Measurements from ENCODE around the gene MTRR. TPM values are rescaled to one million over a fixed set of nuclear protein-coding genes. Genes with fewer than 3 reads are reported as not detected.

The MTRR gene
- total and polyA plus RNA-seq, 7 experiments from 2014 or later = 35.5 to 83.2 (median 66.9) TPM

GRCh38 chr5:7866196-7866595 is 2.8 kb upstream of the MTRR start:
- no peaks in the 10 kb centered on the region for H3K27me3 Mint-ChIP-seq
- peaks cover 0 to 2% (median 0%) of the 10 kb centered on the region in 11 donors for H3K9me3 Mint-ChIP-seq
- no peak overlapping the region for H3K4me3 ChIP-seq (ENCODE audit: low read length)
- H3K27ac Mint-ChIP-seq = peak overlapping the region in 1 of 9 donors; percentile 25
- ATAC-seq (no peak), DNase-seq (no peak)
- peaks cover 7 to 20% (median 19%) of the 10 kb centered on the region in 3 experiments for H3K36me3 ChIP-seq (ENCODE audit: control insufficient read depth in 2 of 3, insufficient read depth in 3 of 3, low read length in 3 of 3)
- intact Hi-C loops (cut with micrococcal nuclease) = loop anchor here in 1 of 2 donors (5.0 kb wide), 1 partner anchor 1234 kb away; the partner anchor contains the start of genes NSUN2 and SRD5A1
- peaks cover 33 to 59% (median 55%) of the 10 kb centered on the region in 7 donors for H3K4me1 Mint-ChIP-seq
- no peak overlapping the region for H3K4me3 Mint-ChIP-seq
- ChIA-PET CTCF (no interaction called here), POLR2A (no interaction called here)
- no peaks in the 10 kb centered on the region for H3K9me3 ChIP-seq (ENCODE audit: control insufficient read depth in 2 of 3, low read length in 3 of 3)
- H3K4me1 ChIP-seq (ENCODE audit: control insufficient read depth in 2 of 2, insufficient read depth in 2 of 2, low read length in 2 of 2) = peaks cover 19% of the 10 kb centered on the region in 2 donors
- H3K36me3 Mint-ChIP-seq = peaks cover 5 to 26% (median 16%) of the 10 kb centered on the region in 5 donors
- no peak overlapping the region for H3K27ac ChIP-seq (ENCODE audit: low read depth, low read length)
- no peaks in the 10 kb centered on the region for H3K27me3 ChIP-seq (ENCODE audit: control insufficient read depth in 2 of 2, insufficient read depth in 2 of 2, low read length in 2 of 2)

GRCh38 chr5:7867260-7867659 is 1.7 kb upstream of the MTRR start:
- H3K36me3 Mint-ChIP-seq = peaks cover 5 to 20% (median 10%) of the 10 kb centered on the region in 5 donors
- H3K9me3 Mint-ChIP-seq = peaks cover 0 to 2% (median 0%) of the 10 kb centered on the region in 11 donors
- Histone ChIP-seq H3K36me3 (ENCODE audit: control insufficient read depth in 2 of 3, insufficient read depth in 3 of 3, low read length in 3 of 3) (peaks cover 7 to 19% (median 16%) of the 10 kb centered on the region in 3 experiments), H3K4me3 (ENCODE audit: low read length) (no peak overlapping the region), H3K9me3 (ENCODE audit: control insufficient read depth in 2 of 3, low read length in 3 of 3) (no peaks in the 10 kb centered on the region), H3K4me1 (ENCODE audit: control insufficient read depth in 2 of 2, insufficient read depth in 2 of 2, low read length in 2 of 2) (peaks cover 29% of the 10 kb centered on the region in 2 donors), H3K27ac (ENCODE audit: low read depth, low read length) (no peak overlapping the region), H3K27me3 (ENCODE audit: control insufficient read depth in 2 of 2, insufficient read depth in 2 of 2, low read length in 2 of 2) (no peaks in the 10 kb centered on the region)
- peaks cover 44 to 69% (median 66%) of the 10 kb centered on the region in 7 donors for H3K4me1 Mint-ChIP-seq
- intact Hi-C loops (cut with micrococcal nuclease) = loop anchor here in 1 of 2 donors (5.0 kb wide), 1 partner anchor 1235 kb away; the partner anchor contains the start of genes NSUN2 and SRD5A1
- ATAC-seq (no peak), DNase-seq (no peak)
- ChIA-PET POLR2A (interaction anchor here (2.2 kb wide), 1 partner anchor 11 kb away, joined by 7 read pairs; no protein-coding TSS in a partner anchor), CTCF (no interaction called here)
- no peaks in the 10 kb centered on the region for H3K27me3 Mint-ChIP-seq
- H3K4me3 Mint-ChIP-seq = peak overlapping the region; percentile 44 to 100 (median 90)
- H3K27ac Mint-ChIP-seq = peak overlapping the region in 2 of 9 donors; percentile 15 to 56

DNA sequence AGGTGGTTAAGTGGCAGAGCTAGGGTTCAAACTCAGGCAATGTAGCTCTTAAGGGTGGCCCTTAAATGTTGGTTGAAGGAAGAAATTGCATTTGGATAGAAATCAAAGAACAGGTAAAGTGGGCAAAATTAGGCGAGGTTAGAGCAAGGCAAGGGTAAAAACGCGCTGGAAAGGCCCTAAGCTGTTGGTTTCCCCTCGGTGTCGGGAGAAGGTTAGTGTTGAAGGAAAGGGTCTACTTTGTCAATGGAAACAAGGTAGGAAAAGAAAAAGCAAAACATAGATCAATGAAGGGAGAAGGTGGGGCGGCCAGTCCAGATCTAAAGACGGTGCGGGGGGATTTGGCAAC is 548 bp upstream of the MTRR start:
- Histone ChIP-seq H3K27me3 (ENCODE audit: control insufficient read depth in 2 of 2, insufficient read depth in 2 of 2, low read length in 2 of 2) (no peaks in the 10 kb centered on the region), H3K27ac (ENCODE audit: low read depth, low read length) (peak overlapping the region; percentile 87), H3K4me3 (ENCODE audit: low read length) (peak overlapping the region; percentile 75), H3K36me3 (ENCODE audit: control insufficient read depth in 2 of 3, insufficient read depth in 3 of 3, low read length in 3 of 3) (peaks cover 0 to 11% (median 9%) of the 10 kb centered on the region in 3 experiments), H3K4me1 (ENCODE audit: control insufficient read depth in 2 of 2, insufficient read depth in 2 of 2, low read length in 2 of 2) (peaks cover 33 to 39% of the 10 kb centered on the region in 2 donors), H3K9me3 (ENCODE audit: control insufficient read depth in 2 of 3, low read length in 3 of 3) (no peaks in the 10 kb centered on the region)
- Mint-ChIP-seq H3K4me3 (peak overlapping the region; percentile 88 to 100 (median 96)), H3K36me3 (peaks cover 0 to 18% (median 6%) of the 10 kb centered on the region in 5 donors), H3K27me3 (no peaks in the 10 kb centered on the region), H3K4me1 (peaks cover 53 to 79% (median 77%) of the 10 kb centered on the region in 7 donors), H3K27ac (peak overlapping the region; percentile 66 to 97 (median 88)), H3K9me3 (peaks cover 0 to 2% (median 0%) of the 10 kb centered on the region in 11 donors)
- intact Hi-C loops (cut with micrococcal nuclease) = loop anchor here (2.0 to 5.0 kb wide), 5 partner anchors 18 to 1490 kb away; partner anchors contain the start of genes MED10 (in 2 of the 2), NSUN2 (in 2 of the 2) and SRD5A1 (in 2 of the 2)
- CTCF ChIA-PET = interaction anchor here (2.1 kb wide), 1 partner anchor 19 kb away, joined by 7 read pairs; no protein-coding TSS in a partner anchor
- no peak for ATAC-seq
- peak in 1 of 9 donors; percentile 9 for DNase-seq
- POLR2A ChIA-PET = interaction anchor here (1.9 to 2.2 kb wide), 3 partner anchors 8 to 12 kb away, joined by 7 to 9 read pairs (median 7); no protein-coding TSS in a partner anchor

- peak overlapping the region; percentile 78 to 95 (median 87) for H3K27ac Mint-ChIP-seq
- ATAC-seq = peak; percentile 31
- peak overlapping the region; percentile 75 for H3K4me3 ChIP-seq (ENCODE audit: low read length)
- intact Hi-C loops (cut with micrococcal nuclease) = loop anchor here (1.0 to 5.0 kb wide), 9 partner anchors 11 to 1491 kb away; partner anchors contain the start of genes MED10 (in 2 of the 2), NSUN2 (in 2 of the 2), SRD5A1 (in 2 of the 2) and CFAP90 (in 1 of the 2)
- H3K4me3 Mint-ChIP-seq = peak overlapping the region; percentile 90 to 100 (median 94)
- peak in 3 of 9 donors; percentile 31 to 60 (median 33) for DNase-seq
- H3K36me3 Mint-ChIP-seq = peaks cover 0 to 21% (median 6%) of the 10 kb centered on the region in 5 donors
- ChIA-PET CTCF (interaction anchor here (2.1 kb wide), 1 partner anchor 17 kb away, joined by 7 read pairs; no protein-coding TSS in a partner anchor), POLR2A (interaction anchor here (1.3 to 2.2 kb wide), 5 partner anchors 8 to 18 kb away, joined by 3 to 9 read pairs (median 7); partner anchors contain the start of gene CFAP90)
- H3K27me3 ChIP-seq (ENCODE audit: control insufficient read depth in 2 of 2, insufficient read depth in 2 of 2, low read length in 2 of 2) = no peaks in the 10 kb centered on the region
- H3K9me3 ChIP-seq (ENCODE audit: control insufficient read depth in 2 of 3, low read length in 3 of 3) = no peaks in the 10 kb centered on the region
- H3K36me3 ChIP-seq (ENCODE audit: control insufficient read depth in 2 of 3, insufficient read depth in 3 of 3, low read length in 3 of 3) = peaks cover 0 to 11% (median 6%) of the 10 kb centered on the region in 3 experiments
- H3K4me1 Mint-ChIP-seq = peaks cover 52 to 89% (median 85%) of the 10 kb centered on the region in 7 donors
- peaks cover 0 to 2% (median 0%) of the 10 kb centered on the region in 11 donors for H3K9me3 Mint-ChIP-seq
- peak overlapping the region; percentile 87 for H3K27ac ChIP-seq (ENCODE audit: low read depth, low read length)
- H3K4me1 ChIP-seq (ENCODE audit: control insufficient read depth in 2 of 2, insufficient read depth in 2 of 2, low read length in 2 of 2) = peaks cover 39 to 44% of the 10 kb centered on the region in 2 donors
- H3K27me3 Mint-ChIP-seq = no peaks in the 10 kb centered on the region
Measured at GRCh38 chr5:7869474-7870136, 657 bp downstream of the MTRR start.

DNA sequence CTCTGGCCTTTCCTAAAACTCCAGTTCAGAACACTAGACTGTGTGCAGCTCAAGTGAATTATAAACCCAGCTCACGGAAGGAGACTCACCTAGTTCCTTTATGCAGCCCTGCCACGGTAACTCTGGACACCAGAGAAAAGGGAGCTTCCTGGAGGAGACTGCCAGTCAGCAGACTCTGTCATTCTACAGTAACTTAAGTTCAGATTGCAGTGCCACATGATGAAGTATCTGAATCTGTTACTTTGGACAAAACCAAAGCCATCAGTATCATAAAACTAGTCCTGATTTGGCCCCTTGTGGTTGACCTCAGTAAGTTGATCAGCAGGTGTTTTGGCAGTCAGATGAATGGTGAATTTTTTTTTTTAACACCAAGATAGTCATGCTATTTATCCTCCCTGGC is 2.7 kb downstream of the MTRR start:
- Mint-ChIP-seq H3K4me3 (peak overlapping the region; percentile 29 to 99 (median 60)), H3K4me1 (peaks cover 49 to 84% (median 71%) of the 10 kb centered on the region in 7 donors), H3K27ac (peak overlapping the region in 8 of 9 donors; percentile 31 to 94 (median 82)), H3K27me3 (no peaks in the 10 kb centered on the region), H3K36me3 (peaks cover 6 to 29% (median 12%) of the 10 kb centered on the region in 5 donors), H3K9me3 (peaks cover 0 to 2% (median 0%) of the 10 kb centered on the region in 11 donors)
- Histone ChIP-seq H3K36me3 (ENCODE audit: control insufficient read depth in 2 of 3, insufficient read depth in 3 of 3, low read length in 3 of 3) (peaks cover 8 to 28% (median 11%) of the 10 kb centered on the region in 3 experiments), H3K27me3 (ENCODE audit: control insufficient read depth in 2 of 2, insufficient read depth in 2 of 2, low read length in 2 of 2) (no peaks in the 10 kb centered on the region), H3K9me3 (ENCODE audit: control insufficient read depth in 2 of 3, low read length in 3 of 3) (no peaks in the 10 kb centered on the region), H3K4me3 (ENCODE audit: low read length) (no peak overlapping the region), H3K4me1 (ENCODE audit: control insufficient read depth in 2 of 2, insufficient read depth in 2 of 2, low read length in 2 of 2) (peaks cover 39 to 44% of the 10 kb centered on the region in 2 donors), H3K27ac (ENCODE audit: low read depth, low read length) (peak overlapping the region; percentile 87)
- intact Hi-C loops (cut with micrococcal nuclease) = no loop called here
- POLR2A ChIA-PET = interaction anchor here (1.4 kb wide), 1 partner anchor 1239 kb away, joined by 4 read pairs; the partner anchor contains the start of genes NSUN2 and SRD5A1
- ATAC-seq (no peak), DNase-seq (no peak)
- CTCF ChIA-PET = interaction anchor here (1.8 to 2.3 kb wide), 2 partner anchors 10 to 14 kb away, joined by 6 to 8 read pairs; no protein-coding TSS in a partner anchor

DNA sequence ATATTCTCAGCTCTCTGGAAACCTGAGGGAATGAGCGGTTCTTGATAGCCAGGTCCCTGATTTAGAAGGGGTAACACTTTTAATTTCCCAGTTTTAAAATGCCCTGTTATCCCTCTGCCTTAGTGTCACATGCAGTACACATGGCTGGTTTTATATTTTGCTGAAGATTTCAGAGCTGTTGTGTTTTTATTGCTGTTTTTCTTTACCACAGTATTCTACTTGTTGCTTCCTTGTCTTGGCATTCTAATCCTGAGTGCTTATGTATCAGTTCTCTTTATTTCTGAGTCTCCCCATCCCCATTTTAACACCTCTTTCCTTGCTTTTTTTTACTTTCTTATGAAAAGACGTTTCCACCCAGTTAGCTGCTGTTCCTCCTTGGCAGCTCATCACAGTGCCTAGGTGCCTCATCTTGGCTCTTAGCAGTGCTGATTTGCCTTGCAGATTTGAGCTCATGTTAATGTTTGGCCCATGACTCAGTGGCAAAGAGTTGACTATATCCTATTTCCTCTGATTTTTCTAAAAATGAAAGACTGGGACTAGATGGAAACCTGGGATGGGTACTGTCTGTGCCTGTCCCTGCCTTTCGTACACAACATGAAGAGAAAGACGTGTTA is 3.7 kb downstream of the MTRR start:
- no peaks in the 10 kb centered on the region for H3K27me3 Mint-ChIP-seq
- Histone ChIP-seq H3K4me3 (ENCODE audit: low read length) (peak overlapping the region; percentile 5), H3K27ac (ENCODE audit: low read depth, low read length) (peak overlapping the region; percentile 52), H3K9me3 (ENCODE audit: control insufficient read depth in 2 of 3, low read length in 3 of 3) (no peaks in the 10 kb centered on the region), H3K4me1 (ENCODE audit: control insufficient read depth in 2 of 2, insufficient read depth in 2 of 2, low read length in 2 of 2) (peaks cover 37 to 38% of the 10 kb centered on the region in 2 donors), H3K36me3 (ENCODE audit: control insufficient read depth in 2 of 3, insufficient read depth in 3 of 3, low read length in 3 of 3) (peaks cover 8 to 30% (median 15%) of the 10 kb centered on the region in 3 experiments), H3K27me3 (ENCODE audit: control insufficient read depth in 2 of 2, insufficient read depth in 2 of 2, low read length in 2 of 2) (no peaks in the 10 kb centered on the region)
- H3K9me3 Mint-ChIP-seq = peaks cover 0 to 2% (median 0%) of the 10 kb centered on the region in 11 donors
- no peak for ATAC-seq
- peak overlapping the region; percentile 9 to 90 (median 58) for H3K4me3 Mint-ChIP-seq
- H3K27ac Mint-ChIP-seq = peak overlapping the region; percentile 60 to 94 (median 78)
- H3K4me1 Mint-ChIP-seq = peaks cover 45 to 81% (median 61%) of the 10 kb centered on the region in 7 donors
- H3K36me3 Mint-ChIP-seq = peaks cover 7 to 32% (median 17%) of the 10 kb centered on the region in 5 donors
- ChIA-PET CTCF (interaction anchor here (1.8 to 2.3 kb wide), 2 partner anchors 9 to 15 kb away, joined by 6 to 8 read pairs; no protein-coding TSS in a partner anchor), POLR2A (interaction anchor here (1.4 kb wide), 1 partner anchor 1240 kb away, joined by 4 read pairs; the partner anchor contains the start of genes NSUN2 and SRD5A1)
- no peak for DNase-seq
- intact Hi-C loops (cut with micrococcal nuclease) = no loop called here

Measured in naive thymus-derived CD4-positive, alpha-beta T cell (primary cell).